CD8-positive, alpha-beta memory T cell (primary cell): ENCODE measurements around the gene MGARP. TPM values are rescaled to one million over a fixed set of nuclear protein-coding genes. Genes with fewer than 3 reads are reported as not detected.

Experiments used
- CTCF ChIA-PET: fragments of 350-600 bp; sonication (Branson Sonifier 250); formaldehyde crosslinking; loops from one replicate; lab custom pipeline; 2021; ENCODE audit warnings: antibody characterized with exemption; lab: Charles Lee
- POLR2A ChIA-PET: fragments of 350-600 bp; sonication (Branson Sonifier 250); formaldehyde crosslinking; loops from one replicate; lab custom pipeline; 2021; ENCODE audit warnings: antibody characterized with exemption; lab: Charles Lee
- DNase-seq, 5 donors: peaks; one replicate each; pipeline versions ENCODE4 v3.0.0 to v3.0.0-alpha.2; 2020 to 2022; ENCODE audit warnings: mixed read lengths in 1 of 5
- H3K27ac ChIP-seq: one replicate; pipeline ENCODE4 v1.7.0; 2013; ENCODE audit warnings: low read depth, mild to moderate bottlenecking, low read length, moderate library complexity
- H3K27me3 ChIP-seq: 2 replicates; pipeline ENCODE4 v1.7.0; 2013; ENCODE audit warnings: low read length, mild to moderate bottlenecking; ENCODE audit not compliant: insufficient read depth, poor library complexity, severe bottlenecking
- H3K36me3 ChIP-seq: 2 replicates; pipeline ENCODE4 v1.7.0; 2013; ENCODE audit warnings: mild to moderate bottlenecking, low read length, moderate library complexity; ENCODE audit not compliant: insufficient read depth
- H3K4me1 ChIP-seq: 2 replicates; pipeline ENCODE4 v1.7.0; 2013; ENCODE audit warnings: mild to moderate bottlenecking, low read length, moderate library complexity; ENCODE audit not compliant: insufficient read depth
- H3K4me3 ChIP-seq: 2 replicates; pipeline ENCODE4 v1.7.0; 2013; ENCODE audit warnings: mild to moderate bottlenecking, low read length
- H3K9me3 ChIP-seq: 2 replicates; pipeline ENCODE4 v1.7.0; 2013; ENCODE audit warnings: mild to moderate bottlenecking, low read length
- H3K27ac Mint-ChIP-seq, 8 donors: one replicate each; pipeline ENCODE4 v1.8.0; 2020 to 2021; ENCODE audit warnings: mixed read lengths in 8 of 8, mild to moderate bottlenecking in 6 of 8, inconsistent platforms in 3 of 8, moderate library complexity in 3 of 8
- H3K27me3 Mint-ChIP-seq, 2 donors: one replicate each; pipeline ENCODE4 v1.8.0; 2020 to 2021; ENCODE audit warnings: mixed read lengths in 2 of 2, mild to moderate bottlenecking in 1 of 2, moderate library complexity in 1 of 2
- H3K36me3 Mint-ChIP-seq, 3 donors: one replicate each; pipeline ENCODE4 v1.8.0; 2020 to 2021; ENCODE audit warnings: mixed read lengths in 3 of 3, inconsistent platforms in 1 of 3, mild to moderate bottlenecking in 1 of 3
- H3K4me1 Mint-ChIP-seq, 3 donors: one replicate each; pipeline ENCODE4 v1.8.0; 2020 to 2021; ENCODE audit warnings: mixed read lengths in 3 of 3, inconsistent platforms in 1 of 3, mild to moderate bottlenecking in 1 of 3
- H3K4me3 Mint-ChIP-seq, 7 donors: one replicate each; pipeline ENCODE4 v1.8.0; 2020 to 2021; ENCODE audit warnings: mixed read lengths in 7 of 7, mild to moderate bottlenecking in 6 of 7, moderate library complexity in 4 of 7, inconsistent platforms in 2 of 7
- H3K9me3 Mint-ChIP-seq, 5 donors: one replicate each; pipeline ENCODE4 v1.8.0; 2020 to 2022; ENCODE audit warnings: mixed read lengths in 5 of 5, mild to moderate bottlenecking in 3 of 5, moderate library complexity in 2 of 5, inconsistent platforms in 1 of 5
- polyA plus RNA-seq: library from polyadenylated mRNA; unstranded; fragments of 300-500 nt; fragmentation: Illumina TruSeq; gene quantifications from one replicate; pipeline ENCODE4 v1.2.3, GENCODE V29; 2021
- total RNA-seq, 2 experiments: library from RNA; stranded (reverse); gene quantifications; one replicate each; pipeline ENCODE4 v1.2.3, GENCODE V29; 2021

MGARP gene
- total and polyA plus RNA-seq, 3 experiments from 2014 or later = 0.84 TPM; not detected in 2

GRCh38 chr4:139295206-139295941 is 15.3 kb upstream of the MGARP start:
- H3K4me3 ChIP-seq = peak overlapping the region; percentile 77
- H3K9me3 Mint-ChIP-seq = no peaks in the 10 kb centered on the region
- peaks cover 13% of the 10 kb centered on the region for H3K36me3 ChIP-seq
- ChIA-PET POLR2A (interaction anchor here (0.7 to 1.4 kb wide), 4 partner anchors 66 to 280 kb away, joined by 3 to 8 read pairs (median 4); partner anchors contain the start of gene NOCT), CTCF (interaction anchor here (0.6 to 3.3 kb wide), 45 partner anchors 10 to 280 kb away, joined by 3 to 27 read pairs (median 4); partner anchors contain the start of genes ELF2, MGARP and NOCT)
- no peaks in the 10 kb centered on the region for H3K27me3 ChIP-seq
- peak overlapping the region; percentile 91 for H3K27ac ChIP-seq
- H3K27me3 Mint-ChIP-seq = no peaks in the 10 kb centered on the region
- H3K4me1 ChIP-seq = peaks cover 33% of the 10 kb centered on the region
- H3K9me3 ChIP-seq = no peaks in the 10 kb centered on the region
- peaks cover 23 to 54% (median 49%) of the 10 kb centered on the region in 3 donors for H3K4me1 Mint-ChIP-seq
- peaks cover 0 to 39% (median 0%) of the 10 kb centered on the region in 3 donors for H3K36me3 Mint-ChIP-seq
- H3K27ac Mint-ChIP-seq = peak overlapping the region; percentile 97 to 99 (median 98)
- H3K4me3 Mint-ChIP-seq = peak overlapping the region; percentile 95 to 100 (median 96)
- DNase-seq = peak; percentile 89 to 98 (median 97)

GRCh38 chr4:139286186-139286698 is 6.2 kb upstream of the MGARP start:
- Mint-ChIP-seq H3K27ac (no peak overlapping the region), H3K27me3 (peaks cover 0 to 1% of the 10 kb centered on the region in 2 donors), H3K4me3 (no peak overlapping the region), H3K36me3 (peaks cover 13 to 34% (median 19%) of the 10 kb centered on the region in 3 donors), H3K9me3 (peaks cover 0 to 7% (median 0%) of the 10 kb centered on the region in 5 donors), H3K4me1 (peaks cover 0 to 9% (median 3%) of the 10 kb centered on the region in 3 donors)
- ChIA-PET CTCF (no interaction called here), POLR2A (no interaction called here)
- no peaks in the 10 kb centered on the region for H3K9me3 ChIP-seq
- no peak overlapping the region for H3K27ac ChIP-seq
- DNase-seq = no peak
- H3K36me3 ChIP-seq = peaks cover 6% of the 10 kb centered on the region
- no peaks in the 10 kb centered on the region for H3K27me3 ChIP-seq
- no peak overlapping the region for H3K4me3 ChIP-seq
- H3K4me1 ChIP-seq = no peaks in the 10 kb centered on the region

- Histone ChIP-seq H3K27ac (no peak overlapping the region), H3K36me3 (no peaks in the 10 kb centered on the region), H3K4me1 (peaks cover 17% of the 10 kb centered on the region), H3K4me3 (no peak overlapping the region), H3K9me3 (no peaks in the 10 kb centered on the region), H3K27me3 (peaks cover 12% of the 10 kb centered on the region)
- no peak for DNase-seq
- Mint-ChIP-seq H3K9me3 (peaks cover 0 to 7% (median 0%) of the 10 kb centered on the region in 5 donors), H3K4me1 (peaks cover 16 to 22% (median 17%) of the 10 kb centered on the region in 3 donors), H3K4me3 (no peak overlapping the region), H3K36me3 (peaks cover 4 to 15% (median 8%) of the 10 kb centered on the region in 3 donors), H3K27me3 (peaks cover 24 to 30% of the 10 kb centered on the region in 2 donors), H3K27ac (no peak overlapping the region)
- ChIA-PET CTCF (interaction anchor here (1.5 kb wide), 1 partner anchor 13 kb away, joined by 6 read pairs; no protein-coding TSS in a partner anchor), POLR2A (no interaction called here)
These were observed 2.7 kb upstream of the MGARP start for GRCh38 chr4:139282721-139283075.

GRCh38 chr4:139282065-139282720 is 2.2 kb upstream of the MGARP start:
- Mint-ChIP-seq H3K4me1 (peaks cover 16 to 22% (median 17%) of the 10 kb centered on the region in 3 donors), H3K9me3 (peaks cover 0 to 7% (median 0%) of the 10 kb centered on the region in 5 donors), H3K36me3 (peaks cover 2 to 15% (median 7%) of the 10 kb centered on the region in 3 donors), H3K27ac (no peak overlapping the region), H3K27me3 (peaks cover 29 to 34% of the 10 kb centered on the region in 2 donors), H3K4me3 (no peak overlapping the region)
- CTCF ChIA-PET = interaction anchor here (1.5 kb wide), 1 partner anchor 14 kb away, joined by 6 read pairs; no protein-coding TSS in a partner anchor
- Histone ChIP-seq H3K9me3 (no peaks in the 10 kb centered on the region), H3K4me3 (no peak overlapping the region), H3K36me3 (no peaks in the 10 kb centered on the region), H3K4me1 (peaks cover 17% of the 10 kb centered on the region), H3K27ac (no peak overlapping the region), H3K27me3 (peaks cover 12% of the 10 kb centered on the region)
- POLR2A ChIA-PET = interaction anchor here (1.4 kb wide), 1 partner anchor 16 kb away, joined by 5 read pairs; no protein-coding TSS in a partner anchor
- DNase-seq = no peak

- Mint-ChIP-seq H3K27me3 (peaks cover 47% of the 10 kb centered on the region in 2 donors), H3K4me3 (peak overlapping the region; percentile 75 to 92 (median 75)), H3K27ac (peak overlapping the region in 1 of 8 donors; percentile 24), H3K9me3 (peaks cover 0 to 3% (median 0%) of the 10 kb centered on the region in 5 donors), H3K4me1 (peaks cover 16 to 22% (median 17%) of the 10 kb centered on the region in 3 donors), H3K36me3 (peaks cover 0 to 2% (median 2%) of the 10 kb centered on the region in 3 donors)
- POLR2A ChIA-PET = no interaction called here
- peak overlapping the region; percentile 44 for H3K4me3 ChIP-seq
- H3K27me3 ChIP-seq = peaks cover 12% of the 10 kb centered on the region
- H3K36me3 ChIP-seq = no peaks in the 10 kb centered on the region
- CTCF ChIA-PET = interaction anchor here (0.6 to 1.0 kb wide), 2 partner anchors 17 to 179 kb away, joined by 3 to 6 read pairs; no protein-coding TSS in a partner anchor
- peak in 1 of 5 donors; percentile 16 for DNase-seq
- no peak overlapping the region for H3K27ac ChIP-seq
- peaks cover 17% of the 10 kb centered on the region for H3K4me1 ChIP-seq
- H3K9me3 ChIP-seq = no peaks in the 10 kb centered on the region
These were observed 889 bp downstream of the MGARP start for GRCh38 chr4:139278912-139279759.

- peaks cover 49 to 51% of the 10 kb centered on the region in 2 donors for H3K27me3 Mint-ChIP-seq
- POLR2A ChIA-PET = no interaction called here
These were observed 1.5 kb downstream of the MGARP start for GRCh38 chr4:139278485-139278884.

GRCh38 chr4:139275281-139275735 is 4.7 kb downstream of the MGARP start:
- Mint-ChIP-seq H3K4me1 (peaks cover 14 to 20% (median 16%) of the 10 kb centered on the region in 3 donors), H3K9me3 (peaks cover 0 to 3% (median 0%) of the 10 kb centered on the region in 5 donors), H3K27ac (no peak overlapping the region), H3K27me3 (peaks cover 43 to 46% of the 10 kb centered on the region in 2 donors), H3K36me3 (no peaks in the 10 kb centered on the region), H3K4me3 (no peak overlapping the region)
- no peaks in the 10 kb centered on the region for H3K36me3 ChIP-seq
- ChIA-PET POLR2A (no interaction called here), CTCF (interaction anchor here (0.6 to 0.8 kb wide), 2 partner anchors 26 to 96 kb away, joined by 3 read pairs; partner anchors contain the start of gene NAA15)
- H3K27ac ChIP-seq = no peak overlapping the region
- H3K27me3 ChIP-seq = peaks cover 12% of the 10 kb centered on the region
- H3K4me3 ChIP-seq = no peak overlapping the region
- no peak for DNase-seq
- H3K4me1 ChIP-seq = peaks cover 17% of the 10 kb centered on the region
- no peaks in the 10 kb centered on the region for H3K9me3 ChIP-seq

More at GRCh38 chr4:139278485-139278884, 1.5 kb downstream of the MGARP start:
- Histone ChIP-seq H3K36me3 (no peaks in the 10 kb centered on the region), H3K4me3 (no peak overlapping the region), H3K9me3 (no peaks in the 10 kb centered on the region), H3K4me1 (peaks cover 17% of the 10 kb centered on the region), H3K27ac (no peak overlapping the region), H3K27me3 (peaks cover 12% of the 10 kb centered on the region)
- Mint-ChIP-seq H3K9me3 (peaks cover 0 to 3% (median 0%) of the 10 kb centered on the region in 5 donors), H3K36me3 (no peaks in the 10 kb centered on the region), H3K4me1 (peaks cover 16 to 22% (median 17%) of the 10 kb centered on the region in 3 donors), H3K4me3 (peak overlapping the region; percentile 24 to 82 (median 75)), H3K27ac (peak overlapping the region in 1 of 8 donors; percentile 24)
- no peak for DNase-seq
- CTCF ChIA-PET = interaction anchor here (1.0 kb wide), 1 partner anchor 17 kb away, joined by 6 read pairs; no protein-coding TSS in a partner anchor
